Stimulated activated CD4-positive, alpha-beta T cell treated with anti-CD3 and anti-CD28 coated beads, Interleukin-15, amount 100 ng/mL, for 48 hours (primary cell): Measurements from ENCODE around the gene RPS6KA2.

Experiments used
- DNase-seq, 2 donors: peaks; one replicate each; pipeline ENCODE4 v3.0.0-alpha.2; 2020; ENCODE audit warnings: low read depth in 2 of 2

Gene RPS6KA2

DNA sequence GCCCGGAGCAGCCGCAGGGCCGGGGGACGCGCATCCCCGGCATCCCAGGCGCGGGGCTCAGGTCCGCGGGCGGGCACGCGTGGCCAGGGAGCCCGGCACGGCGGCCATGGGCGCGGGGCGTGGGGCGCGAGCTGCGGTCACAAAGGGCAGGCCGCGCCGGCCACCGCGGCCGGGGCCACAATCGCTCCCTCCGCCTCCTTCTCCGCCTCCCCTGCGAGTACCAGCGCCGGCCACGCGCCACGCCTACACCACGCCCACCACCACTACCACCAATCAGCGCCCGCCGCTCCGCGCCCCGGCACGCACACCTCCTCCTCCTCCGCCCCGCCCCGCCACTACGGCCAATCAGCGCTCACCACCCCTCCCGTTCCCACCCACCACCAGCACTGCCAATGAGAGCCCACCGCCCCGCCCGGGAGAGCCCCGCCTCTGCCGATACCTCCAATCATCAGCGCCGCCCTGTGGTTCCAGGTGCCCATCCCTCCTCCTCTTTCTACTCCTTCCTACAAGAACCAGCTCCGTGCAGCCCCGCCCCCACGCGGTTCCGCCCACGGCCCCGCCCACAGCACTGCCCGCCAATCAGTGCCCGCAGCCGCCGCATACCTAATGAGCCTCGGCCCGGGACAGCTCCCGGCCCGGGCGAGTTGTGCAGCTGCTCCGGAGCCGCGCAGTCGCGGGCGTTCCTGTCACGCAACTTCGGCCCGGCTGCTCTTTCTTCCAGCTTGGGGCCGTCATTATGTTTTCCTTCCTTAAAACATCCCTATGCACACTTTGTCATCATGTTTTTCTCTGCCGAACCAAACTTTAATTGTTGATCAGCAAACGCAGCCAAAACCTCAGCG is at the start of gene RPS6KA2:
TSS of gene RPS6KA2 (minus strand) at position 219 of the 842 bp plus-strand sequence. CDS start 232 bp downstream, outside the sequence.
- peak; percentile 99 to 100 for DNase-seq

DNA sequence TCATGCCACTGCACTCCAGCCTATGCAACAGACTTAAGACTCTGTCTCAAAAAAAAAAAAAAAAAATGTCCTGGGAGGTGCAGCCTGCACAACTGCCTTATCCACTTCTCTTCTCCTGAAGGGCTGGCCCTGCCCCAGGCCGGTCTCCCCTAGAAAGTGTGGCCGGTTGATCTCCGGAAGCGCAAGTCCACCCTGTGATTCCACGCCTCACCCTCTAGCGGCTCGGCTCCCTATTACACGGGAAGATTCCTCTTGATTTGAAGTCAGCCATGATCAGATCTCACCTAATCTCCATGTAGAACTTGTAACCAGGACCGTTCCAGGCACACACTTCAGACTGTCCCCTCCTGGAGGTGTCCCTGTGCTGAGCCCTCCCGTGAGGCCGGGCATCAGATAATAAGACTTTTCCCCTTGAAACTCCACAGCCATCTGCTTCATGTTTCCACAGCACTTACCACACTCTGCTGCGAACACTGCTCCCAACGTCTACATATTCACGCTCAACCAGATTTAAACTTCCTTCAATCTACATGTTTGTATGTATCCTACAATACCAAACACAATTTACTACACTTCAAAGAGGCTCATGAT is 49.3 kb upstream of the RPS6KA2 start:
- no peak for DNase-seq

DNA sequence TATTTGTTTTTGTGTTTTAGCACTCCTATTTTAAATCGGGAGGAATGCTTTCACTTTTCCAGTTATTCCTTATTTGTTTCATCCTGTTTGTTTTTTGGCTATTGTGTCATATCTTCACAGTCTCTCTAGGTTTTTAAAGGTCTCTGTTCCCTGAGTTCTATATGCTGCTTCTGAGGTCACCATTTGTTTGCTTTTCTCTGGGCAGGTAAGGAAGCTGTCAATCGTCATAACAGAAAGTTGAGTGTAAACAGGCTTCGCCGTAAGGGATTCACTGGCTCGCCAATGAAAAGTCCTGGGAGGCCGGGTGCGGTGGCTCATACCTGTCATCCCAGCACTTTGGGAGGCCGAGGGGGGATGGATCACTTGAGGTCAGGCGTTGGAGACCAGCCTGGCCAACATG is 48.7 kb upstream of the RPS6KA2 start:
- no peak for DNase-seq

DNA sequence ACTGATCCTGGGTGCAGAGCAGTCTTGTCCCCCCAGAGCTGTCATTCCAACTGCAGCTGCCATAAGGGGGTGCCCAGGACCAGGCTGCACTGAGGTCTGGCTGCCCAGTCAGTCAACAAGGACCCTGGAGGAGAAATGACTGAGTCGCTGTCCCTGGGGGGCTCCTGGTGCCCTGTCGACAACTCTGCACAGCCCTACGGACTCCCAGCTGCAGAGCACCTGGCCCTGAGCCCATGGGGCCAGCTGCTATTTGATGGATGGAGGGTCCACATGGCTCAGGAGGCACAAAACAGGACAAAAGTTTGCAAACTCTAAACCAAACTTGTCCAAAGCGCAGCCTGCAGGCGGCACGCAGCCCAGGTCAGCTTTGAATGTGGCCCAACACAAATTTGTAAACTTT is 46.3 kb upstream of the RPS6KA2 start:
- DNase-seq = no peak

DNA sequence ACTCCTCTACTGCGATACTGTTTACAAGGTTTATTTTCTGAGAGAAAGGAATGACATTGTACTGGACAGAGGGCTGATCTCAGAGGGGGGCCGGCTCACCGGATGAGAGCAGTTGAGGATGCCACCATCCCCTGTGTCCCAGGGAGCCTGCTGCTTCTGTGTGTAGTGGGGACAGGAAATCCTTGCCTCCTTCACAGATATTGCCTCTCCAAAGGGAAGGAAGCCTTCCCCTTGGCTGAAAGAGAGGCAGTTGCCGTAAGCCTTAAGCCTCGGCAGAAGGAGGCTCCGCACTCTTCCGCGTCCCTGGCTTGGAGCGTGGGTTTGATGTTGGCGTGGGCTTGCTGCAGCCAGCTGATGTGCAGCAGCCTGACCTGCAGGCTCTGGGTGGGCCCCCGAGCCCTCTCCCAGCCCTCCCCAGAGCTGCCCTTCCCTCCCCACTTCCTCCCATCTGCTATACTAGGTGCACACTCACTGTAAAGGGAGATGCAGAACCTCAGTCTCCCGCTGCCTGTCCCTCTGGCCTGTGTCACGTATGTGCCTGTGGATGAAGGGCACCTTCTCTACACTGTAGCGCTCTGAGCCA is 45.7 kb upstream of the RPS6KA2 start:
- DNase-seq = no peak

DNA sequence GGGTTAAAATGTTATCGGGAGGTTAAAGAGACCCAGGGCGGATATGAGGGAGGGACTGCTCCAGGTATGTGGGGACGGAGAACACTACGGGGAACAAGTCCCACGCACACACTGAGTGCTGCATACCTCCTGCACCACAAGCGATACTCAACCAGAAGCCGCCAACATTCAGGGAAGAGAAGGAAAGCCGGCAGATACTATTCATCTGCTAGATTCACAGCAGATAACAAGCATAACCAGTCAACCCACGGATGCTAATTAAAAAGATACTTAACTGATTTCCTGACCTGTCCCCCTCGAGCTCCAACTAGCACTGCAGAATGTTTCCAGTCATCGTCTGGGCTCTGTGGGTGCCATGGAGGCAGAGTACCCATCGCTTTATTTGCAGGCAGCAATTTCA is 45.1 kb upstream of the RPS6KA2 start:
- no peak for DNase-seq

DNA sequence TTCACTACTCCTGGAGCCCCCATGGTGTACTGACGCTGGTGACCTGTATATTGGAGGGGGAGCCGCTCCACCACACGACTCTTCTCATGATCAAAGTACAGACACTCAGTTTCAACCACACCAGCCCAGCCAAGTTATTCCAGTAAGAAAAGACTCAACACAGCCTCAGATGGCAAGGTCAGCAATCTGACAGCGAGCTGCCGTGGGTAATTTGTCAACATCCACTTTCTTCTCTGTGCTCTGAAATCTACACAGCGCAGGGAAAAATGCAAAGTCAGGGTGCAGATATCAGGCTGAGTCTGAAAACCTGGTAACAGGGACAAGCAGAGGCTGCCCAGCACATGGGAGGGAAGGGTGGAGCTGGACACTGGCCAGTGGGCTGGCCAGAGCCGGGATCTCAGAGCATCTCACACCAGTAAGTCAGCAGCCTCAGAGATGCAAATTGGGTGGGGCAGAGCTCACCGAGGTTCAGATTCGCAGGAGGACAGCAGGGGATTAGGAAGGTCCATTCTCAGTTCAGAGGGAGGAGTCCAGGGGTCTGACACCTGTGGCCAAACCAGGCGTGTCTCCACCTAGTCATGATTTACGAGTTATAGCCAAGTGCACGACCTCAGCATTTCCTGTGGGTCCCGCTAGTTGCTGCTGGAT is 44.5 kb upstream of the RPS6KA2 start:
- no peak for DNase-seq

DNA sequence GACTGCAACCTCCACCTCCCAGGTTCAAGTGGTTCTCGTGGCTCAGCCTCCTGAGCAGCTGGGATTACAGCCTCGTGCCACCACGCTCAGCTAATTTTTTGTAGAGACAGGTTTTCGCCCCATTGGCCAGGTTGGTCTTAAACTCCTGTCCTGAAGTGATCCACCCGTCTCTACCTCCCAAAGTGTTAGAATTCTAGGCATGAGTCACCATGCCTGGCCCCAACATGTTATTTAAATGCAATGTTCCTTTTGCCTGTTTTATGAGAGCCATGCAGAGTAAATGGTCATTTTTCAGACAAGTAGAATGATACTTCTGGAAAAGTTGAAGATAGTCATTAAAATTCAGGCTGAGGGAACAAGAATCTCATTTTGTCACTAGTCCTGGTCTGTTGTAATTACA is 43.8 kb upstream of the RPS6KA2 start:
- no peak for DNase-seq

DNA sequence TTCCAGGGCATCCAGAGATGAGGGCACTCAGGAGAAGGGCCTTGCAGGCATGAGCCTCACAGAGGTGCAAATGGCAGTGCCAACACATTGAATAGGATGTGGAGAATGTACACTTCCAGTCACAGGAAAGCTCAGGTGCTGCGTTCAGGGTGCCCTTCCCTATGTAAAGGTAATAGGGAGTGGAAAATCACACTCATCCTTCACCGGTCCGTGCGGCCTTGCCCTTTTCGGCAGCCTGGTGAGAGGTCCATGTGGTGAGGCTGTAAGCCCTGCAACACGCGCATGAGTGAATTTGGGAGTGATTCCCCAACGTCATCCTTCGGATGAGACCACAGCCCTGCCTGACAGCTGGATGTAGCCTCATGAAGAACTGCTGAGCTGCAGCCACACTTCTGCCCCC is 43.0 kb upstream of the RPS6KA2 start:
- DNase-seq = no peak

DNA sequence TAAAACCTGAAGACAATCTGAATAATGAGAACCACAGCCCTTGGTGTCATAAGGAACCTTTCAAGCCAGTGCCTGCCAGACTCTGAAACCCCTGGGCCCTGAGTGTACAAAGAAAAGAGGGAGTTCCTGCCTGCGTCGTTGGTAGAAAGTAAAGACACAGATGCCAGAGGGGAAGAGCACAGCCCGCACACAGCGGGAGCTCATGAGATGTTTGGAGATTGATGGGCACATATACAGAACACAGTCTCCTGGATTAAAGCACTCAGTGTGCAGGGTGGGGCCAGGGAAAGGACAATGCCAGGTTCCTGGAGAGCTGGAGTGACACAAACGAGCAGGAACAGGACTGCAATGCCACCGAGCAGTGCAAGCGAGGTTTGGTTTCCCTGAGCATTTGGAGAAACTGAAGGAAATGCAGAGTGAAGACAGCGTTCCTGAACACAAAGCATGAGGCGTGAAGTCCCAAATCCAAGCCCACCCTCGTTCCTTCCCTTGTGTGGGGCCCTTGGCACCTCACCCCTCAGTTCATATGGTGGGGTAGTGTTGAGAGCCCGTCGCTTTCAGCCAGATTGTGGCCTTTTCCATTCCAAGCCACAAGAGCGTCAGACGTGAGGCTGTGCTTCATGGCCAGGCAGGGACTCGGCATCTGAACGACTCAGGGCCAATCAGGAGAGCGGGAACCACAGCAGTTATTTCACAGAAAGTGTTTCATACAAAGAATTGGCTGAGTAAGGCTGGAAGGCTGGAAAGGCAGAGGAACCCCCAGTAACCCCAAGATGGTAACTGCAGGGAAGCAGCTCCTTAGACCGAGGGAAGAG is 41.0 kb upstream of the RPS6KA2 start:
- no peak for DNase-seq

DNA sequence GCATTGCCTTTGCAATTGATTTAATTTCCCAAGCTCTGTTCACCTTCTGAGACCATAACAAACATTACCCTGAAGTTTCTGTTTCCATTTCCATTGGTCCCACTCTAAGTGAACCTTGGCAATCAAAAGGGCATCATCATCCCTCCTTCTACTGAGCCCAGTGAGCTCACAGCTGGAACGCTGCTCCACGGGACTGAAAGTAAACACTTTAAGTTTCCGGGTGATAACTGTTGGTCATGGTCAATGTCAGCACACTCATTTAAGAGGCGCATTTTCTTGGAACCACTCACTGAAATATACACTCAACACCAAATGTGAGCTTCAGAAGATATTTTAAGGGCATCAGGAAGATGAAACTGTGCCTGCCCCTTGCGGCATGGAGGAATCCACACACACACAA is 37.1 kb upstream of the RPS6KA2 start:
- no peak for DNase-seq

DNA sequence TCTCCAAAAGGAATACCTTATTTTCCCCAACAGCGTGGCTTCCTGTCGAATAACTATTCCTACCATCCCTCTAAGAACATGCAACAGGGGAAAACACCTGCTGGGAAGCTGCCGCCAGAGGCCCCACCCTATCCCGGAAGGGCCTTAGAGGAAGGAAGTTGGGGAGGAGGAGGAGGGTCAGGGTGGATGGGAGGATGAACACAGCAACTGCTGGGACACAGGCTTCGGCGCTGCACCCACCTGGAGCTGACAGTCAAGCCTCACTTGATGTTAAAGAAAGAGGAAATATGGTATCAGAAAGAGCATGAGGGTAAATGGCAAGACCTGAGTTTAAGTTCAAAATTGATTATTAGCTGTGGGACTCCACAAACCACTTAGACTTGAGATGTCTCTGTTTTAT is 36.5 kb upstream of the RPS6KA2 start:
- no peak for DNase-seq

DNA sequence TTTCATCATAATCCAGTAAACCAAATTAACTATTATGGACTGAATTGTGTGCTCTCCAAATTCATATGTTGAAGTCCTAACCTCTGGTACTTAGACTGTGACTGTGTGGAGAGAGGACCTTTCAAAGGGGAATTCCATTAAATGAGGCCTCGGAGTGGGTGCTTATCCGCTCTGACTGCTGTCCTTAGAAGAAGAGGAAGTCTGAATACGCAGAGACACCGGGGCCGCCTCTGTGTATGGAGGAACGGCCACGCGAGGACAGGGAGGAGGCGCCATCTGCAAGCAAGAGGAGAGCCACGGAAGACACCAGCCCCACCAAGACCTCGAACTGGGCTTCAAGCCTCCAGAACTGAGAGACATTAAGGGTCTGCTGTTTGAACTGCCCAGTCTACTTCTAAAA is 35.6 kb upstream of the RPS6KA2 start:
- no peak for DNase-seq

DNA sequence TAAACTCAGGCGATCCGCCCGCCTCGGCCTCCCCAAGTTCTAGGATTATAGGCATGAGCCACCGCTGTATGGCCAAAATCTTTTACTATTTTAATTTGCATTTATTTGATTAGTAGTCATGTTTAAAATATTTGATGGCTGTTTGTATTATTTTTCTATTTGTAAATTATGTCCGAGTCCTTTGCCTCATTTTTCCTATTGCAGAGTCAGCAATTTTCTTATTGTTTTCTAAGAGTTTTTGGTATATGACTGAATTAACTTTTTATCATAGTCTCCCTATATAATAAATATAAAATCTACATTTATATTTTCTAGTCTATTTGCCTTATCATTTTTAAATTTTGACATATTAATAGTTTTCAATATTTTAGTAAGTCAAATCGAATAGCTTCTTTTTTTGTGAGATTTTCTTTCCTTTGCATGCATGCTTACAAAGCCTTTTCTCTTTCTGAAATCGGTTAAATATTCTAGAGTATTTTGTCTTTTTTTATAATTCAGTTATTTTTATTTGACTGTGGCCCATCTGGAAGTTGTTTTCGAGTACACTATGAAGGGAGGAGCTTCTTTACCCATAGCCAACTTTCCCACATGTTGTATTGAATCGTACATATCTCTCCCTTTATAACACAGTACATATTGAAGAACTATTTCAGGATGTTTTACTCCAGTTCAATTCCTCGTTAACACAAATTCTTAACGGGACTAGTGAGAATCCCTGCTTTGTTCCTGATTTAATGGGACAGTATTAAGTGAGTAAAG is 34.5 kb upstream of the RPS6KA2 start:
- no peak for DNase-seq

DNA sequence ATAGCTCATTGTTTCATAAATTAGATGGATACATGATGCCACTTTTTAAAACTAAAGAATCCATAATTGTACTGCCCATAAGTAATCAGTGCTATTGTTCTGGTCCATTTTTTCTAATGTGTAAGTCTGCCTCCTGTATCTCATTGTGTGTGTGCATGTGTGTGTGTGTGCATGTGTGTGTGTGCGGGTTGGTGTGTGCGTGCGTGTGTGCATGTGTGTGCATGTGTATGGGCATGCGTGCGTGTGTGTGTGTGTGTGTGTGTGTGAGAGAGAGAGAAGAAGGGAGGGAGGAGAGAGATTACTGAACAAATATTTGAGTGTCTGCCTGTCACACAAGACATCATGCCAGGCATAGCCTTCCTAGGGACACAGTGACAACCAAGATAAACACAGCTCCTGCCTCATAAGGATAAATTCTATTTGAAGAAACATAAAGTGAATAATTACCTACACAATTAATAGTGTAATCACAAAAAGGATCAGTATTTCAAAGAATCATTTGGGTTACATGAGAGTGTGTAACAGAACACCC is 33.2 kb upstream of the RPS6KA2 start:
- no peak for DNase-seq

DNA sequence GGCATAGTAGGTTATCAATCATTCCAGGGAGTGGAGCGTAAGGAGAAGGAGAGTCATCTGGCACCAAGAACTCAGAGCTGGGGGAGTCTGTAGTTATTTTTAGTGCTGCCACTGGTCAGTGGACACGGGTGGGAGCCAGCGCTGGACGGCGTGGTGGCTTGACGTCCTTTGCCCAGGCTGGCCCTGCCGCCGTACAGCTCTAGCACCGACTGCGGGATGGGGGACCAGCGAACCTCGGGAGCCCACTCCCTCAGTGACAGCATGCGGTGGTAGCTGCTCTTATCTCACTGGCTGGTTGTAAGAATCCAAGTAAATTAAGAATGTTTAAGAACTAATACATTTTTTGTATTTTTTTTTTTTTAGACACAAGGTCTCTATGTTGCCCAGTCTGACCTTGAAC is 32.5 kb upstream of the RPS6KA2 start:
- no peak for DNase-seq

DNA sequence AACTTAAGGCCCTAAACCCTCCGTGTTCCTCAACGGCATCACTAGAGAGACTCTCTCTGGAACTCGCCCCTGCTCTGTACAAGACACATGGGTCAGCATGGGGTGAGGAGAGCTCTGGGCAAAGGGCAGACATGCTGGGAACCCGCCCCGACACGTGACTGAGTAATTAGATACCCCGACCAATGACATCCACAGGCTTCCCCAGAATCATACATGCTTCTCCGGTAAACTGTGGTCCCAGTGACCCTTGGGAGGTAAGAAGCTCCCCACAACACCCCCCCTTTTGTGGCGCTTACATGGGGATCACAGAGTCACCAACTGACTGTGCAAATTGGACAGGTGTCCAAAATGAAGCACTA is 31.7 kb upstream of the RPS6KA2 start:
- DNase-seq = no peak

DNA sequence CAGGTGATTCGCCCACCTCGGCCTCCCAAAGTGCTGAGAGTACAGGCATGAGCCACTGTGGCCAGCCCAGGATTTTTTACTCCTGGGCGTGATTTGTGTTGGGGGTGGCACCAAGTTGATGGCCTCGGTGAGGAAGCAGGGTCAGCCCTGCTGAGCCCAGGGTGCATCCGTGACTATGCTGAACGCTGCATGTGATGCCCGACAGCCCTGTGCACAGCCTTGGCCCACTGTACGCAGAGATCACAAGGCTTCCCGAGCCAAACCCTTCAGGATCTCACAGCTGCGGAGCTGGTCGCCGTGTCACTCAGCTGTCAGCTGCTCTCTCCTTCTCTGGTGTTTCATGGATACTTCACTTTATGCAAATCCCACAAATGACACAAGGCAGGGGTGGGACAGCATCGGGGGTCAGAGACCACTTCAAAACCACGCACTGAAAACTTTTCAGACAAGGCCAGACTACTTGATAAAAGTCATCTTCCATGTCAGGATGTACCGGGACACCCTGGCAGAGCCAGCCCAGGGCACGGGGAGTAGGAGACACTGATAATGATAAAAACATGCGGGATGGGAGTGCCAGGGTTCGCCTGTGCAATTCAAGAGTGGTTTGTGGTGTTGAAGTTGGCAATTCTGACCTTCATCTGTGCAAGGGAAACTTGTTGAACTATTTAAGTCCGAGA is 31.2 kb upstream of the RPS6KA2 start:
- no peak for DNase-seq

DNA sequence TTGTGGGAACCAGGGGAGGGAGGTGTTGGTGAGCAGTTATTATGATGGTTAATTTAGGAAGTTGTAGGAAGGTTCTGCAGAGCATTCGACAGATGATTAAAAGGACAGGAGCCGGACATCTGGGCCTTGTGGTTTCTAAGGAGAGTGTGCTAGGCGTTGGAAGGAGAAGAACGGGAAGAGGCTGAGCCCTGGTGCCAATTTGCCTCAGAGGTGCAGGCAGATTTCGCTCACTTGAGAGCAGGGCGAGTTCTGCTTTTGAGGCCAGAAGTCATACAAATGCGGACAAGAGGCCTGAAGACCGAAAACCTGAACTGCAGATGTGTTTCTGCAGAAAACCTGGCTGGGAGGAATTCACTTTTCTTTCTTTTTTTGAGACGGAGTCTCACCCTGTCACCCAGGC is 30.5 kb upstream of the RPS6KA2 start:
- no peak for DNase-seq
